ENCODE results near the gene CDHR1. TPM values are rescaled to one million over a fixed set of nuclear protein-coding genes. Genes with fewer than 3 reads are reported as not detected.
A peak's percentile ranks its signal among the peaks of the same experiment; 100 is the strongest.

Gene CDHR1
- polyA plus RNA-seq, 1 experiment = not detected

GRCh38 chr10:84202349-84202748 lies 8.0 kb downstream of the CDHR1 start:
- no peak for TF ChIP-seq CTCF (IDR thresholded peaks at IDR 0.05; ENCODE audit: low read depth, low read length)
- no peaks in the 10 kb centered on the region for H3K9me3 ChIP-seq (ENCODE audit: control insufficient read depth, insufficient read depth, low read length)
- H3K27ac ChIP-seq (ENCODE audit: low read depth, low read length) = no peak overlapping the region
- H3K4me3 ChIP-seq (ENCODE audit: low read depth, low read length) = no peak overlapping the region
- H3K27me3 ChIP-seq (ENCODE audit: control insufficient read depth, insufficient read depth, low read length) = peaks cover 7% of the 10 kb centered on the region
- ChIA-PET POLR2A (no interaction called here), CTCF (no interaction called here)
- DNase-seq (ENCODE audit: low read depth, low spot score) = no peak

GRCh38 chr10:84204122-84204521 lies 9.8 kb downstream of the CDHR1 start:
- POLR2A ChIA-PET = no interaction called here
- Histone ChIP-seq H3K27ac (ENCODE audit: low read depth, low read length) (no peak overlapping the region), H3K27me3 (ENCODE audit: control insufficient read depth, insufficient read depth, low read length) (peaks cover 2% of the 10 kb centered on the region), H3K4me3 (ENCODE audit: low read depth, low read length) (no peak overlapping the region), H3K9me3 (ENCODE audit: control insufficient read depth, insufficient read depth, low read length) (no peaks in the 10 kb centered on the region)
- peak; percentile 27 for TF ChIP-seq CTCF (IDR thresholded peaks at IDR 0.05; ENCODE audit: low read depth, low read length)
- no peak for DNase-seq (ENCODE audit: low read depth, low spot score)
- CTCF ChIA-PET = no interaction called here

- H3K27me3 ChIP-seq (ENCODE audit: control insufficient read depth, insufficient read depth, low read length) = peaks cover 2% of the 10 kb centered on the region
- TF ChIP-seq CTCF (IDR thresholded peaks at IDR 0.05; ENCODE audit: low read depth, low read length) = no peak
- POLR2A ChIA-PET = no interaction called here
- H3K27ac ChIP-seq (ENCODE audit: low read depth, low read length) = no peak overlapping the region
- no peak for DNase-seq (ENCODE audit: low read depth, low spot score)
- H3K9me3 ChIP-seq (ENCODE audit: control insufficient read depth, insufficient read depth, low read length) = no peaks in the 10 kb centered on the region
- CTCF ChIA-PET = interaction anchor here (0.7 to 2.0 kb wide), 2 partner anchors 57 to 333 kb away, joined by 3 to 9 read pairs; no protein-coding TSS in a partner anchor
- no peak overlapping the region for H3K4me3 ChIP-seq (ENCODE audit: low read depth, low read length)
Observed at GRCh38 chr10:84204610-84205009, 10.3 kb downstream of the CDHR1 start.

GRCh38 chr10:84205049-84205852 lies 10.9 kb downstream of the CDHR1 start:
- H3K27ac ChIP-seq (ENCODE audit: low read depth, low read length) = no peak overlapping the region
- POLR2A ChIA-PET = no interaction called here
- no peaks in the 10 kb centered on the region for H3K9me3 ChIP-seq (ENCODE audit: control insufficient read depth, insufficient read depth, low read length)
- no peak for DNase-seq (ENCODE audit: low read depth, low spot score)
- peak; percentile 72 for TF ChIP-seq CTCF (IDR thresholded peaks at IDR 0.05; ENCODE audit: low read depth, low read length)
- no peak overlapping the region for H3K4me3 ChIP-seq (ENCODE audit: low read depth, low read length)
- CTCF ChIA-PET = interaction anchor here (0.7 to 2.0 kb wide), 2 partner anchors 58 to 332 kb away, joined by 3 to 9 read pairs; no protein-coding TSS in a partner anchor
- H3K27me3 ChIP-seq (ENCODE audit: control insufficient read depth, insufficient read depth, low read length) = peaks cover 2% of the 10 kb centered on the region

- Histone ChIP-seq H3K9me3 (ENCODE audit: control insufficient read depth, insufficient read depth, low read length) (no peaks in the 10 kb centered on the region), H3K4me3 (ENCODE audit: low read depth, low read length) (no peak overlapping the region), H3K27ac (ENCODE audit: low read depth, low read length) (no peak overlapping the region), H3K27me3 (ENCODE audit: control insufficient read depth, insufficient read depth, low read length) (peaks cover 2% of the 10 kb centered on the region)
- ChIA-PET CTCF (interaction anchor here (2.0 kb wide), 1 partner anchor 59 kb away, joined by 9 read pairs; no protein-coding TSS in a partner anchor), POLR2A (no interaction called here)
- DNase-seq (ENCODE audit: low read depth, low spot score) = no peak
- no peak for TF ChIP-seq CTCF (IDR thresholded peaks at IDR 0.05; ENCODE audit: low read depth, low read length)
Observed at GRCh38 chr10:84205853-84206525, 11.7 kb downstream of the CDHR1 start.

All from AG04450 (cell line).